Tibial nerve (tissue), 4 donors: ENCODE data around the gene DCBLD2.

ENCODE experiments used
- EP300 ChIP-seq, 2 donors: sonication (generic); formaldehyde crosslinking; IDR thresholded peaks; one replicate each; pipeline ENCODE4 v1.6.1; 2017; ENCODE audit warnings: antibody characterized with exemption in 2 of 2, mild to moderate bottlenecking in 1 of 2
- POLR2A ChIP-seq, 2 donors: fragments of 450-650 bp; IDR thresholded peaks; one replicate each; pipeline ENCODE4 v1.6.1; 2017; ENCODE audit warnings: antibody characterized with exemption in 2 of 2, mild to moderate bottlenecking in 2 of 2, moderate library complexity in 2 of 2
- TF ChIP-seq, protein P1 (sequence below), 5 experiments: fragments of 200-600 bp in 3 of 5; fragments of 450-650 bp in 2 of 5; sonication (generic) in 3 of 5; IDR thresholded peaks; one replicate each; pipeline ENCODE4 v1.5.1; 2016 to 2019; ENCODE audit warnings: antibody characterized with exemption in 5 of 5, mild to moderate bottlenecking in 3 of 5, moderate library complexity in 2 of 5

DNA sequence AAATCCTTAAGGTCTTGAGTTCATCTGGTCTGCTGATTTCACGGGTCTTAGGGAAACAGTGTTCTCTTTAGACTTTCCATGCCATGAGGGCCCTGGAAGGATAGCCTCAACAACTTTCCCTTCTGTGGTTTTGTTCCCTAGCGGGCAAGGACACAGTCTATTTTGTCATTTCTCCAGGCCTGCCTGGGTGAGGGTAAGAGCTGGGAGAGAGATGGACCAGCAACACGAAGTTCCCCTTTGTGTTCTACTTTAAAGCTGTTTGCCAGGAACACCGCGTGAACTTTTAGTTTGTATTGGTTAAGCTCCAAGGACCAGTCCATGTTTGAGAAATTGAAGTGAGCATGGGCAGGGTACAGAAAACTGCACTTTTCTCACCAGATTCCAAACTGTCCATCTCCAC, 117.5 kb downstream of the DCBLD2 start:
- TF ChIP-seq POLR2A (IDR thresholded peaks at IDR 0.05) (no peak), EP300 (IDR thresholded peaks at IDR 0.05) (peak in 1 of 2 donors; percentile 43)
- TF ChIP-seq, protein P1, sequence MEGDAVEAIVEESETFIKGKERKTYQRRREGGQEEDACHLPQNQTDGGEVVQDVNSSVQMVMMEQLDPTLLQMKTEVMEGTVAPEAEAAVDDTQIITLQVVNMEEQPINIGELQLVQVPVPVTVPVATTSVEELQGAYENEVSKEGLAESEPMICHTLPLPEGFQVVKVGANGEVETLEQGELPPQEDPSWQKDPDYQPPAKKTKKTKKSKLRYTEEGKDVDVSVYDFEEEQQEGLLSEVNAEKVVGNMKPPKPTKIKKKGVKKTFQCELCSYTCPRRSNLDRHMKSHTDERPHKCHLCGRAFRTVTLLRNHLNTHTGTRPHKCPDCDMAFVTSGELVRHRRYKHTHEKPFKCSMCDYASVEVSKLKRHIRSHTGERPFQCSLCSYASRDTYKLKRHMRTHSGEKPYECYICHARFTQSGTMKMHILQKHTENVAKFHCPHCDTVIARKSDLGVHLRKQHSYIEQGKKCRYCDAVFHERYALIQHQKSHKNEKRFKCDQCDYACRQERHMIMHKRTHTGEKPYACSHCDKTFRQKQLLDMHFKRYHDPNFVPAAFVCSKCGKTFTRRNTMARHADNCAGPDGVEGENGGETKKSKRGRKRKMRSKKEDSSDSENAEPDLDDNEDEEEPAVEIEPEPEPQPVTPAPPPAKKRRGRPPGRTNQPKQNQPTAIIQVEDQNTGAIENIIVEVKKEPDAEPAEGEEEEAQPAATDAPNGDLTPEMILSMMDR (IDR thresholded peaks at IDR 0.05), result no peak
